GM12872 (cell line): ENCODE measurements around the gene PRKD2.

ENCODE experiments used
- CTCF ChIP-seq: IDR thresholded peaks from 3 replicates; pipeline ENCODE4 v1.5.1; 2011; ENCODE audit warnings: low read depth, mild to moderate bottlenecking, low read length, moderate library complexity; ENCODE audit not compliant: insufficient read depth

The PRKD2 gene

GRCh38 chr19:46648060-46648960 lies 68.6 kb downstream of the PRKD2 start:
- no peak for TF ChIP-seq CTCF

GRCh38 chr19:46646402-46646801 lies 70.5 kb downstream of the PRKD2 start:
- TF ChIP-seq CTCF, result no peak

- TF ChIP-seq CTCF, result no peak
These were observed 72.2 kb downstream of the PRKD2 start for GRCh38 chr19:46644720-46645119.

GRCh38 chr19:46640656-46641055 lies 76.3 kb downstream of the PRKD2 start:
- TF ChIP-seq CTCF, result no peak

- TF ChIP-seq CTCF, result no peak
These were observed 77.3 kb downstream of the PRKD2 start for GRCh38 chr19:46639358-46640182.

GRCh38 chr19:46637224-46637623 lies 79.7 kb downstream of the PRKD2 start:
- no peak for TF ChIP-seq CTCF
